Activated CD4-positive, alpha-beta T cell treated with anti-CD3 and anti-CD28 coated beads for 1 hour (primary cell): ENCODE data around the gene NOM1.

ENCODE experiments used
- DNase-seq: peaks from one replicate; pipeline ENCODE4 v3.0.0-alpha.2; 2020

Gene NOM1

DNA sequence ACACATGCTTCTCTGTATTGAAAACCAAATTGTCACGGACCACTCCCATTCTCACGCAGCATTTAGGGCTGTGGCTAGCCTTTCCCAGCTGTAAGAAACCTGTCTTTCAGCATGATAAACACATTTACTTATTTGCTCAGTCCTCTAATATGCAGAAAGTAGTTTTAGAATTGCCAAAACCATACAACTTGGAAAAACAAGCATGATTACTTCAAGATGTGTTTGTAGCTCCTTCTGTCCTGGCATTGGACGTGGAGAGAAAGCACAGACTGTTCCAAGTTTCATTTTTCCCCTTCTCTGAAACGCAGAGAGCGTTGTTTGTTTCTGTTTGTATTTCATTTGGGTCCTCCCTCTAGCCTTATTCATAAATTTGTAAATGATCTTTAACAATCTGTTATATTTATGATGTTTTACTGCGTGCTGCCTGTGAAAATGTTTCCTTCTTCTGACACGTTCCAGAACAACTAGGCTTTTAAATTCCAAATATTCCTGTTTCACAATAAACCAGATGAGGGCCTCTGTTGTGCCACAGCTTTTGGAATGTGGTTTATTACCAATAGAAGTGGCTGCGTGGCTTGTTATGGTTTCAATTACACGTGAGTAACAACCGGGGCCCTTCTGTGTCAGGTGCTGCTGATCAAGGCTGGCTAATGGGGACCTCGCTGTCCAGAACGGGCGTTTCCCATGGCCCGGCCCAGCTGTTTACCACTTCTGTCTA is 34.8 kb downstream of the NOM1 start:
- DNase-seq: no peak

DNA sequence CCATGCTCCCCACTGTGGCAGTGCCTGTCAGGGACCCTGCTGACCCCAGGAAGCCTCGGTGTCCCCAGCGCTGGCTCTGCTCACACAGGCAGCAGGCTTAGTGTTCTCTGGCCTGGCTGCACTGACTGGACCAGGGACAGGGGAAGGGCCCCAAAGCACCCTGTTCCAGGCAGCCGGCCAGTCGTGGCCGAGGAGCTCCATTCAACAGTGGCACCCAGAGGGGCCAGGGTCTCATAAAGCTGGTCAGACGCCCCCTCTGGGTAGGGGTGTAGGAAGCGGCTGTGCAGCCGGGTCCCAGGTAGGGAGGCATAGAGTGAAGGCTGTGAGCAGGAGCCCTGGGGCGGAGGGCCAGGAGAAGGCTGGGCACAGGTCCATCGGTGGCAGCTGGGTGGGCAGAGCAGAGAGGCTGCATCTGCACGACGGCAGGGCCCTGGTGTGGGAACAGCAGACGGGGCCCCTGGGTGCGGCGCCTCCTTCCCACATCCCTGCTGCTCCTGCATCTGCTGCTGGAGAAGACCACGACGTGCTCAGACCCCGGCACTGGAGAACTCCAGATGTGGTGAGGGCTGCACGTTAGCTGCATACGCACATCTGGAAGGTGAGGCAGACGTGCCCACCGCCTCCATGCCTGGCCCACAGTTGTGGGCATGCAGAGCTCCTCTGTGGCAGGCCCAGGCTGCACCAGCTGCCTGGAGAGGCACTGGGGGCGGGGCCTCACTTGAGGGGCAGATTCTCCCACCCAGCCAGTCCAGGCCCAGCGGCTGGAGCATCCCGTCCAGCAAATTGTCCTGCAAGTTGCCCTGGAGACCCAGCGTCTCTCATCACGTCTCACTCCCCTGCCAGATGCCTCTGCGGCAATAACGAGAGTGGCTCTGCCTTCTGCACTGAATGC is 35.8 kb downstream of the NOM1 start:
- no peak for DNase-seq

DNA sequence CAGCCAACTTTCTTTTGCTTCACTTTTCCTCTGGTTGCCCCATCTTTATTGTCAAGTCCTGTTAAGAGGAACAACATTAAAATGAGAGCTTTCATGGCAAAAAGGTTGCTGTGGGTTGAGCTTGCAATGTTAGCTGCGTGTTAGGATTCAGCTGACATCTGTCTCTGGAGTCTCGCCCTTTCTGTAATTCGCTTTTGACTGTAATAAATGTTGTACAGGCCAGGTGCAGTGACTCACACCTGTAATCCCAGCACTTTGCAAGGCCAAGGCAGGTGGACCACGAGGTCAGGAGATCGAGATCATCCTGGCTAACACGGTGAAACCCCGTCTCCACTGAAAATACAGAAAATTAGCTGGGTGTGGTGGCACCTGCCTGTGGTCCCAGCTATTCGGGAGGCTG is 36.9 kb downstream of the NOM1 start:
- no peak for DNase-seq

DNA sequence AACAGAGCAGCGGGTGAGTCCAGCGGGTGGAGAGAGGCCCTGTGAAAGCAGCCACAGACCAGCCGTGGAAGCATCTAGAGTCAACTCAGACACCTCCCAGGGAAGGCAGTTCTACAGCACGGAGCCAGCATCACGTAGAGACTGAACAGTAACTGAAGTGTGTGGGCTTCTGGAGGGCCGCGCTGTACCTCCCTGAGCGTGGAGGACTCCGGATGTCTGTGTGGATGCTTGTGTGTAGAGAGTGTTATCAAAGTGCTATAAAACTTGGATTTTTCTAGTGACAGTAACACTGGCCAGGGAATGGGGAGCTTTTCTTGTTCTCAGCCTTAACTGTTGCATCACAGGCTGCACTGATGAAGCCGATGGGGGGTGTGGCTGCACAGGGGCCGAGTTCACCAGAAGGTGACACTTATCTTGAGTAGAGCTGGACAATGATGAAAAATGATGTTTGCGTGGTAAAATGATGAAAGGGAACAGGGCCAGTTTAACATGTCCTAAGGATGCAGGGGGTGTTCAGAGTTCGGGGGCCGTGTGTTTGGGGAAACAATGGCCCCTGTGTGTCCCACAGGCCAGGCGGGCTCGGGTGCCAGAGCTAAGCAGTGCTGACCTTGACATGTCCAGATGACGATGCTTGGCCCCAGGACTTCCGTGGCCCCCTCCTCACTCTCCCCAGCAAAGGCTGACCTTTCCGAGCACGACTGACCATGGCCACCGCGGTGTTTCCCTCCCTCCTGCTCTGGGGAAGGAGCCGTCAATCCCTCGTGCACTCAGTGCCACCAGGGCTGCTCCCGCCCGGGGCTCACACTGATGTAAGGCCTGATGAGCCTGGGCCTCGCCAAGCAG is 39.1 kb downstream of the NOM1 start:
- no peak for DNase-seq

DNA sequence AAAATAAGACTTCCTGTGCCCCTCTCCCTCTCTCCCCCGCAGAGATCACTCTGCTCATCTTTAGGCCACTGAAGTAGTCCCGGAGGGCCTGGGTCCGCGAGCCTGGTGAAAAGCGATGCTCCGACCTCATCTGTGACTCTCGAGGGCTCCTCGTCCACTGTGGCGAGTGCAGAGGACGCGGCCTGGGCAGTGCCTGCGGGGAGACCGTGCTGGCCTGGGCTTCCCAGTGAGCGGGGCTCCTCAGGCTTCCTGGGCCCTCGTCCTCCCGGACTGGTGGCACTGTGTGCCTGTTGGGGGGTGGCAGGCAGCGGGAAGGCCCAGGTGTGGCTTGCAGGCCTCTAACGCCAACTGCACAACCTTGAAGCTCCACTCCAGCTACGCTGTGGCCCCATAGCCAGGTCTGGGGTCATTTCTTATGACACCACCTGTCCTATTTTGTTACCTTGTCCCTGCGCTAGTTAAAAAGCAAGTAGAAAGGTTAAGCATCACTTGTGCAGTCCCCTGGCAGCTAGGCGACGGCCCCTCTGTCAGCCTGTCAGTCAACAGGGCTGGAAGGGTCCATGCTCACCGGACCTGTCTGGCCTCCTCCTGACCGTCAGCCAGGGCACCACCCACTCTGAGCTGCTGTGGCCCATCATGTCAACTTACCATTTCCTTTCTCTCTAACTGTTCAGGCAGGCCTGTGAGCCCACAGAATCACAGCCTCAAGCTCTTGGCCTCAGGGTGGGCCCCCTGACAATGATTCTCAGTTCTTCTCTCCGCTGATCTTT is 40.4 kb downstream of the NOM1 start:
- DNase-seq: no peak

DNA sequence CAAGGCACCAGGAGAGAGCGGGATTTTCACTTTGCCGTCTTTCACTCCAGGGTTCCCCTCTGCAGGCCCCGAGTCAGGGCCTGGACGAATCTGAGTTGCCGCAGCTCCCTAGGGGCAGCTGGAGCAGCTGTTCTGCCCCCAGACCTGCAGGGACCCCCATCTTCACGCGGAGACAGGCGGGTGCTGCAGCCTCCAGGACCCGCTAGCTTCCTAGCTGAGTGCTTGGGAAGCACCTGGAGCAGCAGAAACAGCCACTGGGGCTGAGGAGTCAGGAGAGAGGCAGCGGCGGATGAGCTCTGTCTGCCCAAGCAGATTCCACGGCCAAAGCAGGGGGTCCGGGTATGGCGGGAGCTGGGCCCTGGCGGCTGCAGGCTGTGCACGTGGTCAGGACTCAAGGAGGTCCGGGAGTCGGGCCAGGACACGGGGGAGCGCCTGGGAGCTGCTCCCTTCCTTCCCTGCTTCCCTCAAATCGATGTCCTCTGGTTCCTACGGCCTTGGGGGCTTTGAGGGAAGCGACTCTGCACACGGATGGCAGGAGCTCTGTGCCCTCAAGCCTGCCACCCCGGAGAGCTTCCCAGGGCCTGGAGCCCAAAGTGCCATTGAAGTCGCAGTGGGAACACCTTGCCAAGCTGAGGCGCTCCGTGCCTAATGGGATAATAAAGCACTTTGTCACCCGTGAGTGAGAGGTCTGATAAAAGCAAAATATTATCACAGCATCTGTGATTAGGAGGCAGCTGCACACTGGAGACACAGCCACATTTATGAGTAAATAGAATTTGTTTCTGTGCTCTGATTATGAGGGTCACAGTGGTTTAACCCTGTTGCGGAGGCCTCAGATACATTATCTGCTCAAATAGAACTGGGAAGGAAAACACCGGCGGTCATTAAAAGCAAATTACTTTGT is 43.8 kb downstream of the NOM1 start:
- DNase-seq: no peak

DNA sequence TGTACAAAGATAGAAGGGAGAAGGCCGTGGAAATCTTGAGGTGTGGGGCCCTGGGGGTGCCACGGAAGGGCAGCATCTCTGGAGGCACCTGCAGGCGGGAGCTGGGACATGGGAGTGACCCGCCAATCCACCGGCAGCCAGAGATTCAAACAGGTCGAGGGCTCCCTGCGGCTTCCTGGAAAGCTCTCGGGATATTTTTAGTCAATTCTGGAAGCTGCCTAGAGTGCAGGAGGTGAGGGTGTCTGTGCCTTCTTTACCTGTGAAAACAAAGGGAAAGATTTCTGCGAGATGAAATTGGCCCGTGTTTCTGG is 44.4 kb downstream of the NOM1 start:
- DNase-seq: no peak

DNA sequence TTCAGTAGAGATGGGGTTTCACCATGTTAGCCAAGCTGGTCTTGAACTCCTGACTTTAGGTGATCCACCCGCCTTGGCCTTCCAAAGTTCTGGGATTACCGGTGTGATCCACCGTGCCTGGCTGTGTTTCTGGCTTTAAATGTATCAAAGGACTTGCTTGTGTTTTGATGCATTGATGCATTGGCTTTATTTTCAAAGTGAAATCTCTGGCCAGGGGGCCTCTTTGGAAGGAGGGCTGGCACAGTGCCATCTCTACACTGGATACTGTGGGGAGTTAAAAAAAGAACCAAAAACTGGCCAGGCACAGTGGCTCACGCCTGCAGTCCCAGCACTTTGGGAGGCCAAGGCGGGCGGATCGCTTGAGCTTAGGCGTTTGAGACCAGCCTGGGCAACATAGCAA is 44.9 kb downstream of the NOM1 start:
- no peak for DNase-seq

DNA sequence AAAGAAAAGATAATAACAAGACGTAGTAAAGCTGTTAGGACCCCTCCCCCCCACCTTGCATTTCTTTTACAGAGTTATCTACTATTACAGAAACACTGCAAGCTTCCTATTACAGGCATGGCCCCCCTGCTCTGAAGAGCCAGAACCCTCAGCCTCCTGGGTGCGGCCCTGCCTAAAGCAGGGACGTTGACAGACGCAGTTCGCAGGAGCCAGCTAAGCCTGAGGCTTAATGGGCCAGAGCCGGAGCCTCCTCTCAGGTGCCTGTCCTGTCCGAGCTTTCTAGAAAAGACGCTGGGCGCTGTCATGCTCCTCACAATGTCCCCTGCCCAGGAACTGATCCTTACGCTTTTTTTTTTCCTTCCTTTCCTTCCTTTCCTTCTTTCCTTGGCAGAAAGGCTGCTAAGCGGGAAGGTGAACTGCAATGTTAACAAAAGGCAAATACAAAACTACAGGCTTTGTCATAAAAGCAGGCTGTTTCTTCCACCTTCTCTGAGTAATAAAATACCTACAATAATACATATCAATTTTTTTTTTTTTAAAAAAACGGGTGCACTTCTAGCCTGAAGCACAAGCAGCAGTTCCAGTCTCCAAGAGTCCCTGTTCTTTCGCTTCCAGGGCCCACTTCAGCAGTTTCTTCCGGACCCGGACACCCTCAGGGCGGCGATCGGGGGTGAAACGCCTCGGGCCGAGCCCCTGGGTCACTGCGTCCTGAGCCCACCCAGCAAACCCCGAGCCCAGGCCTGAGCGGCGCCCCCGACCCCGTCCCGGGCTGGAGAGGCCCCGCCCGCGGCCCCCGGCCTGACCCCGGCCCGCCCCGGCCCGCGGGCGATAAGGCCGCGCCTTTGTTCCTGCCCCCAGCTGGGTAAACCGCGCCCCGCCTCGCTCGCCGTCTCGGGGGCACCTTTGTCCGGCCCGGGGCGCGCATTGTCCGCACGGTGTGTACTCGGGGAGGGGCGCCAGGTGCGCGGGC is 49.8 kb downstream of the NOM1 start:
- no peak for DNase-seq

DNA sequence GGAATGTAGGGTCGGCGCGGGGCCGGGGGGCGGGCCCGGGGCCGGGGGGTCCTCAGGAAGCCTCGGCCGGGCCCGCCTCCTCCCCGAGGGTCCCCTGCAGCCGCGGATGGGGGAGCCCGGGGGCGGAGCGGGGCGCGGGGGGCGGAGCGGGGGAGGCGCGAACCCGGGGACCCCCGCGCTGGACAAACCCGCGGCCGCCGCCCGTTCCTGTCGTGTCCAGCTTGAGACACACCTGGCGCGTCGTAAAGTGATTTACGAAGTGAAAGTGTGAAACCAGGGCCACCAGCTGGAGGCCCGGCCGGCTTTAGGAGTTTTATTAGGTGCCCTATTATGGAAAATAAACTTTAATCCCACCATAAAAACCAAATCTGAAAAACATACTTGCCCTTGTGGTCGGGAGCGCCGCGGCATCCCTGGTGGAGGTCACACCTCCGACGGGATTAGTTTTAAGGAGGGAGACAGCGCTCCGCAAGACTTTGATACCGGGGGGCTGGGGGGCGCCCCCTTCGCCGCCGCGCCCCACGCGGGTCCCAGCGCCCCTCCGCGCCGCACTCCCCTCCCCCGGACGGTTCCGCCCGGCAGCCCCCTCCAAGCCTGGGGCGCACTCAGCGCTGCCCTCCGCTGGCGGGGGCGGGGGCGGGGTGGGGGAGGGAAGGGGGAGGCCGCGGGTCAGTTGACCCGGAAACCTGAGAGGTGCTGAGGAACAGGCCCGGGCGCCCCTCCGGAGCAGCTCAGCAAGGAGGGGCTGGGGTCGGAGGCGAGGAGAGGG is 50.6 kb downstream of the NOM1 start:
- DNase-seq: no peak

DNA sequence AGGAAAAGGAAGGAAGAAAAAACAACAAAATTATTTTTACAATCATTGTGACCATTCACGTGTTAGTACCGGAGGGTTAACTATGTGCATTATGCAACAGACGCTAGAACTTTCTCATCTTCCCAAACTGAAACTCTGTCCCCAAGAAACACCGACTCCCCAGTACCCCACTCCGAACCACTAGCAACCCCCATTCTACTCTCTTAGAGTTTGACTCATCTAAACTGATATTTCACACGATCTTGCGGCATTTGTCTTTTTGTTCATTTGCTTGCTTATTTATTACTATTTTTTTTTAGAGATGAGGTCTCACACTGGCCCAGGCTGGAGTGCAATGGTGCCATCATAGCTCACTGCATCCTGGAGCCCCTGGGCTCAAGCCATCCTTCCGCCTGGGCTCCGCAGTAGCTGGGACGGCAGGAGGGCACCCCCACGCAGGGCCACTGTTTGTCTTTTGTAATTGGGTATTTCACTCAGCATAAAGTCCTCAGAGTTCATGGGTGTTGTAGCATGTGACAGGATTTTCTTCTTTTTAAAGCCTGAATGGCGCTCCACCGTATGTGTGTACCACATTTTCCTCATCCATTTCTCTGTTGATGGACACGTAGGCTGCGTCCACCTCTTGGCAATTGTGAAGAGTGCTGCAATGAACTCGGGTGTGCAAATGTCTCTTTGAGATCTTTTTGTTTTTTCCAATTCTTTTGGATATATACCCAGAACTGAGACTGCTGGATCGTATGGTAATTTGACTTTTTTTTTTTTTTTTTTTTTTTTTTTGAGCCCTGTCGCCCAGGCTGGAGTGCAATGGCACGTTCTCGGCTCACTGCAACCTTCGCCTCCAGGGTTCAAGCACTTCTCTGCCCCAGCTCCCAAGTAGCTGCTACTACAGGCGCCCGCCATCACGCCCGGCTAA is 51.5 kb downstream of the NOM1 start:
- no peak for DNase-seq

DNA sequence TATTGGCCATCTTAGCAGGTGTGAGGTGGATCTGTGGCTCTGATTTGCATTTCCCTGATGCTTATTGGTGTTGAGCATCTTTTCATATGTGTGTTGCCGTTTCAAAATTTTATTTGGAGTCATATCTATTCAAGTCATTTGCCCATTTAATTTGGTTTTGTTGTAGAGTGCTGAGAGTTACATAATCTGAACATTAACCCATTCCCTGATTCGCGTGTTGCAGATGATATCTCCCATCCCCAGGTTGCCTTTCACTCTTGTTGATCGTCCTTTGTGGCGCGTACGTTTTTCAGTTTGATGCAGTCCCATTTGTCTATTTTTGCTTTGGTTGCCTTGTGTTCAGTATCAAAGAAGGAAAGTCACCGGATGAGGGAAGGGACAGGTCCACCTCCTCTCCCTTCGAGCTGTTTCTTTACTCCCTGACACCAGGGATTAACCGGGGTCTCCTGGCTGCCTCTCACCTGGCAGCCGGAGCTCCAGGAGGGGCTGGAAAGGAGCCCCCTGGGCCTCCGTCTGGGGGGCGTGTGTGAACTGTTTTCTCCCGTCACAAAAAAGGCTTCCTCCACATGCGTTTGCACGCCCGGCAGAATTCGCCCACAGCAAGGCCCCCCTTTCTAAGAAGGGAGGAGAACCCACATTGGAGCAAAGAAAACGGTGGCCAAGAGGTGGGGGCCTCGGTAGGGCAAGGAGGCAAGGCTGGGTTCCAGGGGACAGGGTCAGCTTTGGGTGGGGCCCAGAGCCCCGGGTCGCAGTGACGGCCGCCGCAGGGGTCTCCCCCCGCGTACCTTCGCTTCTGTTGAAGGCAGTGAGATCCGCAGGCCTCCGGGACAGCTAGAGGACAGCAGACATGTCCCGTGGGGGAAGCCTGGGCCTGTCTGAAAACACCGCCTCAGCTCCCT is 52.7 kb downstream of the NOM1 start:
- DNase-seq: no peak

DNA sequence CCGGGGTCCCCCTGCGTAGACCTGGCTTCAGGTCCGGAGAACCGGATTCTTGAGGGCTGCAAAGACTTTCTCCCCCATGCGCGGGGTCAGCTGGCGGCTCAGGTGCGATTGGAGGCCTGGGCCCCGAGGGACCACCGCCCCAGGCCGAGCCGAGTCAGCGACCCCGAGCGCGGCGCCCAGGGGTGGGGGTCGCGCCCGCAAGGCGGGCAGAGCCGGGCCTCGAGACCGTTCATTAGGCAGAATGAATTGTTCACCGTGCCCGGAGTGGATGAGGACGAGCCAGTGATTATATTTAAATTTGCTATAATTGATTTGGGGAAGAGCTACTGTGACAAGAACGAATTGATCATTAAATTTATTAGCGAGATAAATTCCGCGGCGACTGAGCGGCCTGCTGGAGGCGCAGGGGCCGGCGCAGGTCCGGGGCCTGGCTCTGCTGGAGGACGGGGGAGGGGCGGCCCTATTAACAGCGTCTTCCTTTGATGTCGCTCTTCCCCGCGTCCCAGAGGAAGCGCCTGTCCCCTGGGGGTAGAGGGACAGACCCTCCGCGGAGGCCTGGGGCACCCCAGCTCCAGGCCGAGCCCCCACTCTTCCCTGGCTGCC is 53.4 kb downstream of the NOM1 start:
- no peak for DNase-seq

DNA sequence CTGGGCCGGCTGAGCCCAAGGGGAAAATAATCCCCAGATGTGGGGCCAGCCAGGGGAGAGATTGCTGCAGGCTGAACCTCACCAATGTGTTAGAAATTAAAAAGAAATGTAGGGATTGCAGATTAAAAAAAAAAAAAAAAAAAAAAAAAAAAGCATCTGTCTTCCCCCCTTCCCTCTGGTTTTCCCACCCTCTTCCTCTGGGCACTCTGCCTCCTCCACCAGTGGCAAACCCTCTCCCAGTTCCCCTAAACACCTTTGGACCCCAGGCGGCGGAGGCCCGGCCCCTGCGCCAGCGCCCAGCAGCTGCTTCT is 53.9 kb downstream of the NOM1 start:
- DNase-seq: no peak

DNA sequence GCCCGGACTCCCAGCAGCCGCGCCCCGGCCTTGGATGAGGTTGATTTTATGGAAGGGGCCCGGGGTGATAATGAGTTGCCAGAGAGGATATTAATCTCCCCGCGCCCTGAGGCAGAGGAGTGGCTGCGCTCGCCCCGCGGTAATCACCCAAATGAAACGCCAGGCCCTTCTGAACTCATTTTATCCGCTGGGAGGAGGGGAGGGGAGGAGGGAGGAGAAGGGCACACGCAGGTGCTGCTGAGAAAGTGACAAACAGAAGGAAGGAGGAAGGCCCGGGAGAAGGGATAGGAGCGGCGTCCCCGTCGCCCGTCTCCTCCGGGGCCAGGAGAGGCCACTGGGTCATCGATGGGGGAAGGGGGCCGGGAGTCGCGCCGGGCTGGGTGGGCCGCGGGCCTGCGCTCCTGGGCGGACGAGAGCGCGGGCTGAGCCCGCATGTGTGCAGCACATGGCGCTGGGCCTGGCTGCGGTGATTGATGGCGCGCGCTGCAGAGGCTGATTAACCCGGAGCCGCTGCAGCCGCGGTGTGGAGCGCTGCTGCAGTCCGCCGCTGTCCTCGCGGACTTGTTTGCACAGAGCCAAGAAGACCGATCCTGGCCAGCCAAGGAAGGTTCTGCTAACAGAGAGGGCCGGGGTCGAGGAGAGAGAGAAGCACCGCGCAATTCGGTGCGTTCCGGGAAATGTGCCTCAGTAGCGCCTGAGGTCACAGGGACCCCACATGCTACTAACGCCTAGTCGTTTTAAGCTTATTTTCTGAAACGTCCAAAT is 54.4 kb downstream of the NOM1 start:
- no peak for DNase-seq
